Upper lobe of right lung (tissue), 1 donor: Measurements from ENCODE around the gene RIOX2. TPM values are rescaled to one million over a fixed set of nuclear protein-coding genes. Genes with fewer than 3 reads are reported as not detected.
"Not testable (repeated sequence)": the region's sequence is repeated elsewhere in the genome, so short reads cannot be mapped to it uniquely, and the experiment has no call there.

Experiments
- ATAC-seq: fragments of 200-7000 bp; cut with Tn5 transposase; one replicate; pipeline ENCODE4 v1.9.1; 2020; ENCODE audit warnings: mild to moderate bottlenecking, moderate library complexity
- DNase-seq: peaks from one replicate; pipeline ENCODE4 v3.0.0-alpha.2; 2020
- H3K27ac ChIP-seq: fragments of 200-600 bp; one replicate; pipeline ENCODE4 v1.8.0; 2022
- H3K27me3 ChIP-seq: fragments of 200-600 bp; one replicate; pipeline ENCODE4 v1.8.0; 2022; ENCODE audit warnings: mild to moderate bottlenecking
- H3K36me3 ChIP-seq: fragments of 200-600 bp; one replicate; pipeline ENCODE4 v1.8.0; 2022
- H3K4me1 ChIP-seq: fragments of 200-600 bp; one replicate; pipeline ENCODE4 v1.8.0; 2022
- H3K4me3 ChIP-seq: fragments of 200-600 bp; one replicate; pipeline ENCODE4 v1.8.0; 2022; ENCODE audit warnings: mild to moderate bottlenecking
- H3K9me3 ChIP-seq: fragments of 200-600 bp; one replicate; pipeline ENCODE4 v1.8.0; 2022
- intact Hi-C: fragments of 100-400 bp; cut with DNase I; formaldehyde crosslinking; loops from one replicate; pipeline ENCODE4 v1.11.0; 2022
- total RNA-seq: library from RNA; stranded (reverse); fragmentation: NEBNext Ultra II Directional; extraction: Animal tissue kit (Norgen Biotek cat#: 25700); gene quantifications from one replicate; pipeline ENCODE4 v1.2.1, GENCODE V29; 2021
- TF ChIP-seq, protein P1 (sequence below): fragments of 200-600 bp; IDR thresholded peaks from one replicate; pipeline ENCODE4 v1.8.0; 2022; ENCODE audit warnings: antibody characterized with exemption
- donor health status: DM: no; HTN: yes; CAD: no; lungs with severe emphysema.

Gene RIOX2
- total RNA-seq, 1 donor from 2014 or later = 20.5 TPM

DNA sequence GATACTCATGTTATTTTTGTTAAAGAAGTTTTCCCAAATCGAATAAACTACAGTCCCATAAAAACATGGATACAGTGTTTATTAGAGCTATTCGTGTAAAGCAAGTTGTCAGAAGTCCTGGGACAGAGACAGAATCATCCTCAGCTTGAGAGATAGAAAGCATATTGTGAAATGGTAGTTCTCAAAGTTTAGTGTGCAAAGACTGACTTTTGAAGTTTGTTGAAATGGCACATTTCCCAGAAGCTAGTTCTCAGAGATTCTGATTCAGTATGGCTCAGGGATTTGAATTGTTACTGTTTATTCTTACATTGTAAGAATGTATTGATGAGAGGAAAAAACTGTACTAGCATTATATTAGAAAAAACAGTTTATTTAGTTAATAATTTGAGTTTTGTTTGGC is 40.7 kb upstream of the RIOX2 start:
- no peaks in the 10 kb centered on the region for H3K27me3 ChIP-seq
- no peak overlapping the region for H3K4me3 ChIP-seq
- TF ChIP-seq, protein P1, sequence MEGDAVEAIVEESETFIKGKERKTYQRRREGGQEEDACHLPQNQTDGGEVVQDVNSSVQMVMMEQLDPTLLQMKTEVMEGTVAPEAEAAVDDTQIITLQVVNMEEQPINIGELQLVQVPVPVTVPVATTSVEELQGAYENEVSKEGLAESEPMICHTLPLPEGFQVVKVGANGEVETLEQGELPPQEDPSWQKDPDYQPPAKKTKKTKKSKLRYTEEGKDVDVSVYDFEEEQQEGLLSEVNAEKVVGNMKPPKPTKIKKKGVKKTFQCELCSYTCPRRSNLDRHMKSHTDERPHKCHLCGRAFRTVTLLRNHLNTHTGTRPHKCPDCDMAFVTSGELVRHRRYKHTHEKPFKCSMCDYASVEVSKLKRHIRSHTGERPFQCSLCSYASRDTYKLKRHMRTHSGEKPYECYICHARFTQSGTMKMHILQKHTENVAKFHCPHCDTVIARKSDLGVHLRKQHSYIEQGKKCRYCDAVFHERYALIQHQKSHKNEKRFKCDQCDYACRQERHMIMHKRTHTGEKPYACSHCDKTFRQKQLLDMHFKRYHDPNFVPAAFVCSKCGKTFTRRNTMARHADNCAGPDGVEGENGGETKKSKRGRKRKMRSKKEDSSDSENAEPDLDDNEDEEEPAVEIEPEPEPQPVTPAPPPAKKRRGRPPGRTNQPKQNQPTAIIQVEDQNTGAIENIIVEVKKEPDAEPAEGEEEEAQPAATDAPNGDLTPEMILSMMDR = no peak
- no peak for DNase-seq
- intact Hi-C loops = no loop called here
- peaks cover 8% of the 10 kb centered on the region for H3K4me1 ChIP-seq
- H3K9me3 ChIP-seq = no peaks in the 10 kb centered on the region
- no peak overlapping the region for H3K27ac ChIP-seq
- no peak for ATAC-seq
- no peaks in the 10 kb centered on the region for H3K36me3 ChIP-seq

GRCh38 chr3:98010883-98011449 is 38.7 kb upstream of the RIOX2 start:
- ATAC-seq, H3K36me3 ChIP-seq, intact Hi-C loops, H3K27me3 ChIP-seq, DNase-seq, H3K27ac ChIP-seq, H3K4me3 ChIP-seq, H3K9me3 ChIP-seq, H3K4me1 ChIP-seq: not testable (repeated sequence)

DNA sequence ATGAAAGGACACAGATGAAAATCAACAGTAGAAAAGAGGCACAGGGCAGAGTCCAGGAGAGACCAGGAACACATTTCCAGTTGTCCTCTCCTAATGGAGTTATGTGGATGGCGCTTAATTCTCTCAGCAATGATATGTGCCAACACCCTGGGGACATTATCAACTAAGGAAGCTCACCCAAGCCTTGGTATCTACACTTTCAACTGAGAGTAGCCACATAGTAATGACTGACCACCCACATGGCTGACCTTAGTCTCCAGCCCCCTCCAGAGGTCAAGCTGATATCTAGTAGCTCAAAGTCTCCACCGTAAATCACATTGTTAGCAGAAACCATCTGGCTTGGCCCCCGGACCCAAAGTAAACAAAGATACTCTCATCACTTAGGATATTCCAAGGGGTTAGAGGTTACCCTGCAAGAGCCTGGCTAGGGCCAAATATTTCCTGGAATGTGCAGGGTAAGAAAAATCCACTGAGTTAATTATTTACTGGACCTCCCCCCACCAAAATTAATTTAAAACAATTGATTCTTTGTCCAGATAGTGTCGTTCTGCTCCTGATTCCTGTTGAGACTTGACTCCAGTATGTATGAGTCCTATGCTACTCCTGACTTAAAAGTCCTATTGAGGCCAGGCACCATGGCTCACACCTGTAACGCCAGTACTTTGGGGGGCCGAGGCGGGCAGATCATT is 38.1 kb upstream of the RIOX2 start:
- Histone ChIP-seq H3K27me3 (no peaks in the 10 kb centered on the region), H3K9me3 (no peaks in the 10 kb centered on the region), H3K27ac (no peak overlapping the region), H3K36me3 (no peaks in the 10 kb centered on the region), H3K4me3 (no peak overlapping the region), H3K4me1 (peaks cover 8% of the 10 kb centered on the region)
- DNase-seq = no peak
- ATAC-seq = no peak
- TF ChIP-seq, protein P1 = no peak
- intact Hi-C loops = no loop called here

DNA sequence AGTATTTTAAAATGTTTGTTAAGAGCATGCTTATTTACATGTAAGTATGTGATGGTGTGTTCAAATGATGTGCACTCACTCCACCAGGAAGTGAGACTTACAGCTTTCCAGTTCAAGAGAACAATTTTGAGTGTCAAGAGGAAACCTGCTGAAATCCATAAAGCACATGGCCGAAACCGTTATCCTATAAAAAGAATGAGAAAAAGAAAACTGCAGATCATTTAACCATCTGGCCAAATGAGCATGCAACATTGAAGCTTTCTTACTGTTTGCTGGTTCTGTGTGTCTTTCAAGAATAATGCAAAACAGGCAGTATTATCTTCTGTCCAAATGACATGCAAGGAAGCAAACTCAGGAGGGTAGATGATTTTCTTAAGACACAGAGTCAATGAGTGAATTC is 36.6 kb upstream of the RIOX2 start:
- TF ChIP-seq, protein P1 = no peak
- H3K27ac ChIP-seq = no peak overlapping the region
- ATAC-seq = no peak
- H3K4me1 ChIP-seq = peaks cover 5% of the 10 kb centered on the region
- H3K36me3 ChIP-seq = no peaks in the 10 kb centered on the region
- no peaks in the 10 kb centered on the region for H3K9me3 ChIP-seq
- no peak overlapping the region for H3K4me3 ChIP-seq
- intact Hi-C loops = no loop called here
- no peaks in the 10 kb centered on the region for H3K27me3 ChIP-seq
- DNase-seq = no peak

DNA sequence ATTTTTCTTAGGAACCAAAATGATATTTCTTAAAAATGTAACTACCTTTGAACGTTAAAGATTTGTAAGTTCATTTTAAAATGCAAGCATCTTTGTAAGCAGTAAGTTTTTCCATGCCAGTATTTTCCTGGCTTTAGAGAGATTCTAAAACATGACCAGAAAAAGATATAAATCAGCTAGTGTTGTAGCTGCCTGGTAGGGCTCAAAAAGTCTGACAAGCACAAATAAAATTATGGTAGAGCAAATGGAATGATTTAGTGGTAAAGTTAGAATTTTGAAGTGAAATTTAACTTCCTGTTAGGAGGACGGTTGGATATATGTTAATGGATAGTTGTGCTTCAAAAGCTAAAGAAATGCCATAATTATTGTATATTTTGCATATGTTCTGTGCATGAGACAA is 33.2 kb upstream of the RIOX2 start:
- Histone ChIP-seq H3K27me3 (no peaks in the 10 kb centered on the region), H3K4me3 (no peak overlapping the region), H3K36me3 (no peaks in the 10 kb centered on the region), H3K27ac (no peak overlapping the region), H3K9me3 (no peaks in the 10 kb centered on the region), H3K4me1 (no peaks in the 10 kb centered on the region)
- DNase-seq (no peak), ATAC-seq (no peak)
- intact Hi-C loops = no loop called here
- TF ChIP-seq, protein P1 = no peak

GRCh38 chr3:98004721-98005120 is 32.5 kb upstream of the RIOX2 start:
- Histone ChIP-seq H3K27ac (no peak overlapping the region), H3K9me3 (no peaks in the 10 kb centered on the region), H3K27me3 (no peaks in the 10 kb centered on the region), H3K4me3 (no peak overlapping the region), H3K4me1 (no peaks in the 10 kb centered on the region), H3K36me3 (no peaks in the 10 kb centered on the region)
- DNase-seq (no peak), ATAC-seq (no peak)
- TF ChIP-seq, protein P1 = no peak
- intact Hi-C loops = no loop called here
